ENCODE data around the gene ZFAND3.
"Not testable (repeated sequence)": the region's sequence is repeated elsewhere in the genome, so short reads cannot be mapped to it uniquely, and the experiment has no call there.

Gene ZFAND3

GRCh38 chr6:37866590-37867507 lies 47.3 kb downstream of the ZFAND3 start:
- no peak for DNase-seq

GRCh38 chr6:37867756-37868446 lies 48.4 kb downstream of the ZFAND3 start:
- no peak for DNase-seq

DNA sequence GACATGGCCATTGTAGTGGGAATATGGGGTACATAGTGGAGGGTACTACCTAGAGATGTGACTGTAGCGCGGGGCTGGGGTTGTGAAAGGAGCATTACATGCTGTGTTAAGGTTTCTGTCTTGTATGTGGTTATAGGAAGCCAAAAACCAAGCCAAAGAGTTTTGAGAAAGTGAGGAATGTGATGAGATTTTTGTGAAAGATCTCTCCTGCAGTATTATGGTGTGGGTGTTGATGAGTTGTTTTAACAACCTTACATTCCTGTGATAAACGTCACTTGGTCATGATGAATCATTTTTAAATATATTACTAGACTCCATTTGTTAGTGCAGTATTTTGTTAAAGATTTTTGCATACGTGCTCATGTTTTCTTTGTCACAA lies 48.9 kb downstream of the ZFAND3 start:
- no peak for DNase-seq

DNA sequence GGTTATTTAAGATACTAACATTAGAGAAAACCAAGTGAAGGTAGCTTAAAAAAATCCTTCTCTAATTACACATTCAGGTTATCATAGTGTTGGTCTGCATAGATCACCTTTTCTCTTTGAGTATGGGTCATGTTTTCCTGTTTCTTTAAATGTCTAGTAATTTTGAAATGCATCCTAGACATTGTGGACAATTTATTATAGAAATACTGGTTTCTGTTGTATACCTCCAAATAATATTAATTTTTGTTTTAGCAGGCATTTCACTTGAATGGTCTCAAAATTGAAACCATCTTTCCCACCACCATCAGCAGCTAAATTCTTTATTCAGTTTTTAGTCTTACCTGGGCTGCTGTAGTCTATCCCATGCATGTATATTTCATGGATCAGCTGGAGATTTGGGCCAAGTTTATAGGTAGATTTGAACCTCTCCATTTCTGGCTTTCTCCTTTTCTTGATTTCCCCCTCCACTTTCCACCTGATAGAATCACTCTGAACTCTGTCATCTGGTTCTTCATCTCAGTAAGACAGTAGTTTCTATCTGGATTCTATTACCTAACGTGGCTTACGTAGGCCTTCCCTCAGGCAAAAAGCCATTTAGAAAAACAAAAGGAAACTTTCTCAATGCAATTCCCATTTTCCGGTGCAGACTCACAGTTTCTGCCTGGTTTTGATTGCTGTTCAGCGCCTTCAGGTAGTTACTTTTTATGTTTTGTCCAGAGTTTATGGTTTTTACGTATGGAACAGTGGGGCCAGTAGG lies 52.3 kb downstream of the ZFAND3 start:
- no peak for DNase-seq

- no peak for DNase-seq
Measured at GRCh38 chr6:37872373-37872745, 52.8 kb downstream of the ZFAND3 start.

- no peak for DNase-seq
Measured at GRCh38 chr6:37874726-37875125, 55.2 kb downstream of the ZFAND3 start.

DNA sequence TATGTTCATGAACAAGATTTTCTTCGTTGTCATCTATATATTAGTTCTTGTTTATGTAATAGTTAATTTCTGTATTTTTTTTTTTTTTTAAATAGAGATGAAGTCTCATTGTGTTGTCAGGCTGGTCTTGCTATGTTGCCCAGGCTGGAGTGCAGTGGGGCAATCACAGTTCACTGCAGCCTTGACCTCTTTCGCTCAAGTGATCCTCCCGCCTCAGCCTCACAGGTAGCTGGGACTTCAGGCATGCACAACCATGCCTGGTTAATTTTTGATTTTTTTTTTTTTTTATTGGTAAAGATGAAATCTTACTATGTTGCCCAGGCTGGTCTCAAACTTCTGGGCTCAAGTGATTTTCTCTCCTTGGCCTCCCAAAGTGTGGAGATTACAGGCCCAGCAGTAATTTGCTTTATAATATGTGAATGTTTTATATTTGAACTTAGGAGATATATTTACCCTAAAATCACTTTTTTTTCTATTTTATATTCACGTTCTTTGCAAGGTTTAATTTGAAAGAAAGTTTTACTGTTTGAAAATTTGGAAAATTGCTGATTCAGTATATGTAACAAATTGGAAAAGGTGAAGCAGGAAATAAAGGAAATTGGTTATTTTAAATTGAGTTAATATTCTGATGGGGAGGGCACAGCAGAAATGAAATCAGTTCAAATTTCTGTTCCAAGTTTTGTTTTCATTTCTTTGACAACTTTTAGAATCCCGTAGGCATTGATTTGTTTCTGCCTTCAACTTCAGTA lies 56.2 kb downstream of the ZFAND3 start:
- DNase-seq = no peak

GRCh38 chr6:37876843-37877242 lies 57.3 kb downstream of the ZFAND3 start:
- DNase-seq = no peak

DNA sequence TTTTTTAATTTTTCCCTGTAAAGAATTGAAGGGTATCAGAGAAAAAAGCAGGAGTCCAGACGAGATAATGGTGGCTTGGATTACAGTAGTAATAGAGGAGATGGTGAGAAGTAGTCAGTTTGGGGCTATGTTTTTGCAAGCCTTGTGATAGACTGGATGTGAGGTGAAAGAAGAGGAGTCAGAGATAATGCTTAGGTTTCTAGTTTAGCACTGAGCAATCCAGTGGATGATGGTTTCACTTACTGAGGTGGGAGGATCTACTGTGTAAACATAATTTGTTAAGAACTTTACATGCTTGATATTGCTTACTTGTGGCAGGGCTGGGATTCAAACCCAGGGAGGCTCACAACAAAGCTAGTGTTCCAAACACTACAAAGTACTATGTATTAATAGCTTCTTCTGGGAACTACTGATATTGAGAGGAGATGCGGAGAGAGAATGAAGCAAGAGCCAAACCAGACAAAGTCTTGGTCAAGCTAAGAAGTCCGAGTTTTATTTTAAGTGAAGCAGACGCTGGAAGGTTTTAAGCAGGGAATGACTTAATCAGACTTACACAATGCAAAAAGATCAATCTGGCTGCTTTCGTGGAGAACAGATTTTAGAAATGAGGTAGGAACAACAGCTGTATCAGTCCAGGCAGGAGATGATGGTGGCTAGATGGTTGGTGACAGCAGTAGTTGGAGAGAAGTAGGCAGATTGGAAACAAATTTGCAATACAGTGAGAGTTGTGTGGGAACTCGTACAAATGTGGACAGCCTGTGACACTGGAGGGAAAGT lies 58.0 kb downstream of the ZFAND3 start:
- DNase-seq = no peak

DNA sequence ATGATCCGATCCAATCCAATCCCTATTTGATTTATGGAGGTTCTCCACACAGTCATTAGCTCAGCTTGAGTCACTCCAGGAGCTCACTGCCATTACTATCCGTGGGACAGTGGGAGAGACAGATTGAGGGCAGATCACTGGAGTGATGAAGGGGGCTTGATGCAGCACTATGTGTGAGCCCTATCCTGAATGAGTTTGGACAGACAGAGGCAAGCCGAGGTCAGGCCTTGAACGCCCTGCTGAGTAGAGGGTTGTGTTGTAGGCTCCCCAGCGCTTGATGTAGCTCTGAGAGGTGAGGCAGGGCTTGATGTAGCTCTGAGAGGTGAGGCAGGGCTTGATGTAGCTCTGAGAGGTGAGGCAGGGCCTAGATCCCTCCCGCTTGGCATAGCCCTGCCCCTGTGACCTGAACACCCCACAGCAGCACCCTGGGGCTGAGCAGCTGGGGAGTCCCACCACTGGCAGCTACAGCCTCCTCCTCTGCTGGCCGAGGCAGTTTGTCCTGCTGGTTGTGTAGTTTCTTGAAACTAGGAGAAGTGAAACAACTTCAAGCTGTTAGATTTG lies 58.7 kb downstream of the ZFAND3 start:
- no peak for DNase-seq

- DNase-seq = not testable (repeated sequence)
Measured at GRCh38 chr6:37880602-37881001, 61.1 kb downstream of the ZFAND3 start.

DNA sequence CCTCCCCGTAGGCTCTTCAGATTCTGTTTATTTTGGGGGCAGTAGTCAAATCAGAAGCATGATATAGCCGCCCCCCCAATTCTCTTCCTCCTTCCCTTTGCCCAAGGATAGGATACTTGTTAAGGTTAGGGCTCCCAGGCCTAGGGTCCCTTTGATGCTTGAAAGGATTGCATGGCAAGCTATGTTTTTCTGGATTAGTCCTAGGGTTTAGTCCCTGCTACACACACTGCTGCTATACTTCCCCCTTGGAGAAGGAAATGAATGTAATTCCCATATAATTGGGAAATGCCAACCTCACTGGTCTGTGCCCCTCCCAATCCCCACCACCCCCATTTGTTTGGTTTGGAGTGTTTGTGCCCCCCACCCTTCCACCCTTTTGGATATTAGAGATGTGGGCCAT lies 62.8 kb downstream of the ZFAND3 start:
- no peak for DNase-seq

- DNase-seq = no peak
Measured at GRCh38 chr6:37882724-37883413, 63.3 kb downstream of the ZFAND3 start.

- DNase-seq = no peak
Measured at GRCh38 chr6:37884548-37884947, 65.0 kb downstream of the ZFAND3 start.

- DNase-seq = no peak
Measured at GRCh38 chr6:37889051-37889450, 69.5 kb downstream of the ZFAND3 start.

GRCh38 chr6:37889486-37889885 lies 70.0 kb downstream of the ZFAND3 start:
- no peak for DNase-seq

GRCh38 chr6:37891072-37891471 lies 71.5 kb downstream of the ZFAND3 start:
- no peak for DNase-seq

GRCh38 chr6:37893257-37893656 lies 73.7 kb downstream of the ZFAND3 start:
- DNase-seq = no peak

DNA sequence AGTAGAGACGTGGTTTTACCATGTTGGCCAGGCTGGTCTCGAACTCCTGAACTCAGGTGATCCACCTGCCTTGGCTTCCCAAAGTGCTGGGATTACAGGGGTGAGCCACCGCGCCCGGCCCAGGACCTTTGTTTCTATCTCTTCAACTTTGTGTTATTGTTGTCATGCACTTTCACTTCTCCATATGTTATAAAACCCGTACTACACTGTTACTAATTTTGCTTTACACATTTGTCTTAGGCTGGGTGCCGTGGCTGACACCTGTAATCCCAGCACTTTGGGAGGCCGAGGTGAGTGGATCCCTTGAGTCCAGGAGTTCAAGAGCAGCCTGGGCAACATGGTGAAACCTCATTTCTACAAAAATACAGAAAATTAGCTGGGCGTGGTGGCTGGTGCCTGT lies 74.2 kb downstream of the ZFAND3 start:
- DNase-seq = not testable (repeated sequence)

- no peak for DNase-seq
Measured at GRCh38 chr6:37894585-37894984, 75.1 kb downstream of the ZFAND3 start.

GRCh38 chr6:37897321-37897720 lies 77.8 kb downstream of the ZFAND3 start:
- DNase-seq = no peak

Measured in NCI-H2171 (cell line).